ENCODE results near the gene GSPT2.
"Not testable (repeated sequence)": the region's sequence is repeated elsewhere in the genome, so short reads cannot be mapped to it uniquely, and the experiment has no call there.

The GSPT2 gene

GRCh38 chrX:51743179-51743957, at the start of gene GSPT2:
Gene GSPT2 (plus strand): TSS chrX:51743442. CDS start chrX:51743627, 185 bp downstream.
- H3K27ac Mint-ChIP-seq, result peak within 1 kb of the TSS; percentile 76
- H3K9me3 Mint-ChIP-seq, result peaks cover 7% of the 10 kb centered on the region
- H3K27me3 Mint-ChIP-seq, result peaks cover 37% of the 10 kb centered on the region
- peaks cover 38% of the 10 kb centered on the region for H3K36me3 Mint-ChIP-seq (ENCODE audit: low read depth)
- H3K4me1 Mint-ChIP-seq (ENCODE audit: low read depth), result peaks cover 22% of the 10 kb centered on the region
- DNase-seq, result peak; percentile 73
- H3K4me3 Mint-ChIP-seq, result peak within 1 kb of the TSS; percentile 82

- peaks cover 58% of the 10 kb centered on the region for H3K27me3 Mint-ChIP-seq
- H3K36me3 Mint-ChIP-seq (ENCODE audit: low read depth), result no peaks in the 10 kb centered on the region
- H3K4me3 Mint-ChIP-seq, result no peak overlapping the region
- H3K9me3 Mint-ChIP-seq, result no peaks in the 10 kb centered on the region
- no peak for DNase-seq
- no peak overlapping the region for H3K27ac Mint-ChIP-seq
- no peaks in the 10 kb centered on the region for H3K4me1 Mint-ChIP-seq (ENCODE audit: low read depth)
Observed at GRCh38 chrX:51694254-51694653, 49.0 kb upstream of the GSPT2 start.

- Mint-ChIP-seq H3K27ac (no peak overlapping the region), H3K36me3 (ENCODE audit: low read depth) (no peaks in the 10 kb centered on the region), H3K27me3 (peaks cover 68% of the 10 kb centered on the region), H3K4me1 (ENCODE audit: low read depth) (no peaks in the 10 kb centered on the region), H3K9me3 (no peaks in the 10 kb centered on the region), H3K4me3 (no peak overlapping the region)
- no peak for DNase-seq
Observed at GRCh38 chrX:51697397-51697796, 45.8 kb upstream of the GSPT2 start.

GRCh38 chrX:51710277-51711164, 32.7 kb upstream of the GSPT2 start, which contains the start of gene CENPVL1:
Gene CENPVL1 (plus strand): TSS chrX:51710512. CDS start chrX:51710512, 0 bp downstream.
- not testable (repeated sequence) for DNase-seq; H3K4me1 Mint-ChIP-seq (ENCODE audit: low read depth); H3K4me3 Mint-ChIP-seq; H3K27me3 Mint-ChIP-seq; H3K36me3 Mint-ChIP-seq (ENCODE audit: low read depth); H3K9me3 Mint-ChIP-seq; H3K27ac Mint-ChIP-seq

GRCh38 chrX:51712943-51713647, 30.1 kb upstream of the GSPT2 start:
- not testable (repeated sequence) for DNase-seq; H3K27ac Mint-ChIP-seq; H3K4me1 Mint-ChIP-seq (ENCODE audit: low read depth); H3K9me3 Mint-ChIP-seq; H3K4me3 Mint-ChIP-seq; H3K36me3 Mint-ChIP-seq (ENCODE audit: low read depth); H3K27me3 Mint-ChIP-seq

GRCh38 chrX:51728202-51728601, 15.0 kb upstream of the GSPT2 start:
- no peak for DNase-seq
- H3K4me3 Mint-ChIP-seq, result no peak overlapping the region
- H3K36me3 Mint-ChIP-seq (ENCODE audit: low read depth), result no peaks in the 10 kb centered on the region
- H3K9me3 Mint-ChIP-seq, result no peaks in the 10 kb centered on the region
- H3K27ac Mint-ChIP-seq, result no peak overlapping the region
- peaks cover 52% of the 10 kb centered on the region for H3K27me3 Mint-ChIP-seq
- no peaks in the 10 kb centered on the region for H3K4me1 Mint-ChIP-seq (ENCODE audit: low read depth)

- Mint-ChIP-seq H3K4me1 (ENCODE audit: low read depth) (no peaks in the 10 kb centered on the region), H3K4me3 (no peak overlapping the region), H3K27me3 (peaks cover 59% of the 10 kb centered on the region), H3K9me3 (no peaks in the 10 kb centered on the region), H3K27ac (no peak overlapping the region), H3K36me3 (ENCODE audit: low read depth) (no peaks in the 10 kb centered on the region)
- DNase-seq, result no peak
Observed at GRCh38 chrX:51737091-51737490, 6.2 kb upstream of the GSPT2 start.

- Mint-ChIP-seq H3K9me3 (peaks cover 7% of the 10 kb centered on the region), H3K36me3 (ENCODE audit: low read depth) (peaks cover 38% of the 10 kb centered on the region), H3K27me3 (peaks cover 45% of the 10 kb centered on the region), H3K4me3 (no peak overlapping the region), H3K4me1 (ENCODE audit: low read depth) (peaks cover 22% of the 10 kb centered on the region), H3K27ac (no peak overlapping the region)
- no peak for DNase-seq
Observed at GRCh38 chrX:51742586-51742985, 656 bp upstream of the GSPT2 start.

GRCh38 chrX:51747671-51748070, 4.4 kb downstream of the GSPT2 start:
- no peak for DNase-seq
- Mint-ChIP-seq H3K27ac (no peak overlapping the region), H3K4me3 (no peak overlapping the region), H3K9me3 (peaks cover 7% of the 10 kb centered on the region), H3K36me3 (ENCODE audit: low read depth) (peaks cover 38% of the 10 kb centered on the region), H3K27me3 (peaks cover 45% of the 10 kb centered on the region), H3K4me1 (ENCODE audit: low read depth) (peaks cover 21% of the 10 kb centered on the region)

- peaks cover 28% of the 10 kb centered on the region for H3K27me3 Mint-ChIP-seq
- H3K9me3 Mint-ChIP-seq, result no peaks in the 10 kb centered on the region
- no peak for DNase-seq
- no peaks in the 10 kb centered on the region for H3K36me3 Mint-ChIP-seq (ENCODE audit: low read depth)
- H3K4me3 Mint-ChIP-seq, result no peak overlapping the region
- no peak overlapping the region for H3K27ac Mint-ChIP-seq
- H3K4me1 Mint-ChIP-seq (ENCODE audit: low read depth), result no peaks in the 10 kb centered on the region
Observed at GRCh38 chrX:51759055-51759839, 16.0 kb downstream of the GSPT2 start.

- H3K27me3 Mint-ChIP-seq, result peaks cover 24% of the 10 kb centered on the region
- no peak overlapping the region for H3K27ac Mint-ChIP-seq
- no peaks in the 10 kb centered on the region for H3K36me3 Mint-ChIP-seq (ENCODE audit: low read depth)
- H3K9me3 Mint-ChIP-seq, result no peaks in the 10 kb centered on the region
- H3K4me3 Mint-ChIP-seq, result no peak overlapping the region
- H3K4me1 Mint-ChIP-seq (ENCODE audit: low read depth), result no peaks in the 10 kb centered on the region
- no peak for DNase-seq
Observed at GRCh38 chrX:51760657-51761056, 17.4 kb downstream of the GSPT2 start.

- no peaks in the 10 kb centered on the region for H3K36me3 Mint-ChIP-seq (ENCODE audit: low read depth)
- no peaks in the 10 kb centered on the region for H3K9me3 Mint-ChIP-seq
Observed at GRCh38 chrX:51766546-51766945, 23.3 kb downstream of the GSPT2 start.

GRCh38 chrX:51776851-51777250, 33.6 kb downstream of the GSPT2 start:
- H3K27ac Mint-ChIP-seq, result no peak overlapping the region
- no peaks in the 10 kb centered on the region for H3K4me1 Mint-ChIP-seq (ENCODE audit: low read depth)
- no peak overlapping the region for H3K4me3 Mint-ChIP-seq
- DNase-seq, result no peak
- H3K9me3 Mint-ChIP-seq, result no peaks in the 10 kb centered on the region
- H3K36me3 Mint-ChIP-seq (ENCODE audit: low read depth), result no peaks in the 10 kb centered on the region
- peaks cover 40% of the 10 kb centered on the region for H3K27me3 Mint-ChIP-seq

More at GRCh38 chrX:51766546-51766945, 23.3 kb downstream of the GSPT2 start:
- Mint-ChIP-seq H3K4me1 (ENCODE audit: low read depth) (no peaks in the 10 kb centered on the region), H3K27ac (no peak overlapping the region), H3K4me3 (no peak overlapping the region), H3K27me3 (peaks cover 31% of the 10 kb centered on the region)
- no peak for DNase-seq

GRCh38 chrX:51779306-51779705, 36.1 kb downstream of the GSPT2 start:
- no peak overlapping the region for H3K4me3 Mint-ChIP-seq
- H3K36me3 Mint-ChIP-seq (ENCODE audit: low read depth), result no peaks in the 10 kb centered on the region

More at GRCh38 chrX:51779306-51779705, 36.1 kb downstream of the GSPT2 start:
- no peak overlapping the region for H3K27ac Mint-ChIP-seq
- peaks cover 54% of the 10 kb centered on the region for H3K27me3 Mint-ChIP-seq
- no peaks in the 10 kb centered on the region for H3K4me1 Mint-ChIP-seq (ENCODE audit: low read depth)
- H3K9me3 Mint-ChIP-seq, result no peaks in the 10 kb centered on the region
- no peak for DNase-seq

Data from activated T-cell treated with anti-CD3 and anti-CD28 coated beads, Interleukin-2, amount 50 U/mL, for 24 hours (primary cell).